Stomach (tissue), 9 donors: Measurements from ENCODE around the gene POC1B. TPM values are rescaled to one million over a fixed set of nuclear protein-coding genes. Genes with fewer than 3 reads are reported as not detected.

Experiments used
- DNase-seq, 2 donors: peaks; one replicate each; pipeline versions ENCODE4 v3.0.0 to v3.0.0-alpha.2; 2013 to 2019
- H3K27ac ChIP-seq, 5 donors: fragments of 200-600 bp in 4 of 5; sonication (generic) in 4 of 5; one replicate each; pipeline ENCODE4 v1.5.1; 2013 to 2019; ENCODE audit warnings: mild to moderate bottlenecking in 1 of 5, moderate library complexity in 1 of 5
- H3K27me3 ChIP-seq, 3 donors: fragments of 200-600 bp; sonication (generic); one replicate each; pipeline ENCODE4 v1.5.1; 2017 to 2019; ENCODE audit warnings: mixed run types in 1 of 3
- H3K36me3 ChIP-seq, 4 donors: fragments of 200-600 bp; sonication (generic); 1 replicate in 3 of 4; 2 replicates in 1 of 4; pipeline ENCODE4 v1.5.1; 2016 to 2019
- H3K4me1 ChIP-seq, 4 donors: fragments of 200-600 bp; sonication (generic); one replicate each; pipeline ENCODE4 v1.5.1; 2016 to 2019
- H3K4me3 ChIP-seq, 4 donors: fragments of 200-600 bp; sonication (generic) in 3 of 4; one replicate each; pipeline ENCODE4 v1.5.1; 2016 to 2019; ENCODE audit warnings: mild to moderate bottlenecking in 1 of 4
- H3K9me3 ChIP-seq, 4 donors: fragments of 200-600 bp; sonication (generic); one replicate each; pipeline ENCODE4 v1.5.1; 2016 to 2019
- EP300 ChIP-seq: sonication (generic); formaldehyde crosslinking; IDR thresholded peaks from one replicate; pipeline ENCODE4 v1.6.1; 2017; ENCODE audit warnings: antibody characterized with exemption
- POLR2A ChIP-seq, 4 donors: fragments of 450-650 bp; IDR thresholded peaks; one replicate each; pipeline ENCODE4 v1.6.1; 2016; ENCODE audit warnings: antibody characterized with exemption in 4 of 4, control low read depth in 2 of 4, mild to moderate bottlenecking in 1 of 4, moderate library complexity in 1 of 4
- POLR2AphosphoS5 ChIP-seq, 3 donors: sonication (generic); formaldehyde crosslinking; IDR thresholded peaks; one replicate each; pipeline ENCODE4 v1.6.1; 2016; ENCODE audit warnings: antibody characterized with exemption in 3 of 3
- WGBS, 5 donors: extraction: QIAGEN DNeasy Blood & Tissue Kit in 3 of 5; methylation state at CpG; one replicate each; pipeline versions ENCODE4 v1.1.5 to v1.1.7; 2013 to 2018; 5-methylcytosine and 5-hydroxymethylcytosine counted together
- intact Hi-C: fragments of 100-400 bp; cut with DNase I; formaldehyde crosslinking; loops from one replicate; pipeline ENCODE4 v1.15.1; 2023; ENCODE audit warnings: low total_unique reads
- polyA plus RNA-seq, 3 donors: library from polyadenylated mRNA; stranded (reverse); fragments of 200-250 nt; gene quantifications; one replicate each; pipeline ENCODE4 v1.2.3, GENCODE V29; 2013
- total RNA-seq, 5 donors: library from RNA; depleted of rRNA; stranded (reverse); fragments of >200 nt; gene quantifications; one replicate each; pipeline versions ENCODE4 v1.1.0 to v1.2.3, GENCODE V29; 2014 to 2016
- TF ChIP-seq, protein P1 (sequence below), 7 experiments: fragments of 450-650 bp in 4 of 7; fragments of 200-600 bp in 3 of 7; sonication (generic) in 3 of 7; IDR thresholded peaks; one replicate each; pipeline ENCODE4 v1.5.1; 2016 to 2019; ENCODE audit warnings: antibody characterized with exemption in 7 of 7, control low read depth in 2 of 7, mild to moderate bottlenecking in 1 of 7
- donor health status: healthy with polysubstance abuse.
- donor health status: Bipolar disorder and iron deficiency.
- donor health status: healthy.

Gene POC1B
- total and polyA plus RNA-seq, 8 donors = 1.7 to 68.3 (median 18.3) TPM

DNA sequence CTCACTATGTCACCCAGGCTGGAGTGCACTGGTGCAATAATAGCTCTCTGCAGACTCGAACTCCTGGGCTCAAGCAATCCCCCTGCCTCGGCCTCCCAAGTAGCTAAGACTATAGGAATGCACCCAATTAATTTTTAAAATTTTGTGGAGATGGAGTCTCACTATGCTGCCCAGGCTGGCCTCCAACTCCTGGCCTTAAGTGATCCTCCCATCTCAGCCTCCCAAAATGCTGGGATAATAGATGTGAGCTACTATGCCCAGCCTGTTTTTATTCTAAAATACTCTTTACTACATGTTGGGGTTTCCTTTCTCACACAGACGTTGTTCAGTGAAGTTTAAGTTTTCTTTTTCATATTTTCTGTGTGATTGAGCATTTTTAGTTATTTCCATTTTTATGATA, 112.6 kb downstream of the POC1B start:
- Histone ChIP-seq H3K4me3 (no peak overlapping the region), H3K27ac (no peak overlapping the region), H3K9me3 (no peaks in the 10 kb centered on the region), H3K4me1 (peaks cover 0 to 17% (median 3%) of the 10 kb centered on the region in 4 donors), H3K27me3 (no peaks in the 10 kb centered on the region), H3K36me3 (no peaks in the 10 kb centered on the region)
- TF ChIP-seq EP300 (no peak), POLR2A (IDR thresholded peaks at IDR 0.05) (no peak), POLR2AphosphoS5 (IDR thresholded peaks at IDR 0.05) (no peak)
- TF ChIP-seq, protein P1, sequence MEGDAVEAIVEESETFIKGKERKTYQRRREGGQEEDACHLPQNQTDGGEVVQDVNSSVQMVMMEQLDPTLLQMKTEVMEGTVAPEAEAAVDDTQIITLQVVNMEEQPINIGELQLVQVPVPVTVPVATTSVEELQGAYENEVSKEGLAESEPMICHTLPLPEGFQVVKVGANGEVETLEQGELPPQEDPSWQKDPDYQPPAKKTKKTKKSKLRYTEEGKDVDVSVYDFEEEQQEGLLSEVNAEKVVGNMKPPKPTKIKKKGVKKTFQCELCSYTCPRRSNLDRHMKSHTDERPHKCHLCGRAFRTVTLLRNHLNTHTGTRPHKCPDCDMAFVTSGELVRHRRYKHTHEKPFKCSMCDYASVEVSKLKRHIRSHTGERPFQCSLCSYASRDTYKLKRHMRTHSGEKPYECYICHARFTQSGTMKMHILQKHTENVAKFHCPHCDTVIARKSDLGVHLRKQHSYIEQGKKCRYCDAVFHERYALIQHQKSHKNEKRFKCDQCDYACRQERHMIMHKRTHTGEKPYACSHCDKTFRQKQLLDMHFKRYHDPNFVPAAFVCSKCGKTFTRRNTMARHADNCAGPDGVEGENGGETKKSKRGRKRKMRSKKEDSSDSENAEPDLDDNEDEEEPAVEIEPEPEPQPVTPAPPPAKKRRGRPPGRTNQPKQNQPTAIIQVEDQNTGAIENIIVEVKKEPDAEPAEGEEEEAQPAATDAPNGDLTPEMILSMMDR (IDR thresholded peaks at IDR 0.05) = no peak
- 92 to 98% (median 95%) methylated on average over 3 of the region's 3 CpGs for WGBS, 5 donors
- intact Hi-C loops = no loop called here
- DNase-seq = no peak

DNA sequence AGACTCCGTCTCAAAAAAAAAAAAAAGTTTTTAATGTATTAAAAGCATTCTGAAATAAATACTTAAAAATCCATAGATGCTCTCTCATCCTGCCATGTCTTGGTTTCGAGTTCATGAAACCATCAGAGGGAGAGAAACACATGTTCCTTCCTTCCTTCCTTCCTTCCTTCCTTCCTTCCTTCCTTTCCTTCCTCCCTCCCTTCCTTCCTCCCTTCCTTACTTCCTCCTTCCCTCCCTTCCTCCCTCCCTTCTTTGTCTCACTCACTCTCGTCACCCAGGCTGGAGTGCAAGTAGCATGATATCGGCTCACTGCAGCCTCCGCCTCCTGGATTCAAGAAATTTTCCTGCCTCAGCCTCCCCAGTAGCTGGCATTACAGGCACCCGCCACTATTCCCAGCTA, 113.2 kb downstream of the POC1B start:
- no peak overlapping the region for H3K4me3 ChIP-seq
- H3K27me3 ChIP-seq = no peaks in the 10 kb centered on the region
- H3K27ac ChIP-seq = no peak overlapping the region
- WGBS, 5 donors = 90 to 97% (median 95%) methylated on average over 6 of the region's 6 CpGs
- no peak for DNase-seq
- no peaks in the 10 kb centered on the region for H3K36me3 ChIP-seq
- intact Hi-C loops = no loop called here
- no peaks in the 10 kb centered on the region for H3K9me3 ChIP-seq
- peaks cover 0 to 11% (median 3%) of the 10 kb centered on the region in 4 donors for H3K4me1 ChIP-seq
- TF ChIP-seq EP300 = no peak
- no peak for TF ChIP-seq POLR2AphosphoS5 (IDR thresholded peaks at IDR 0.05)
- no peak for TF ChIP-seq POLR2A (IDR thresholded peaks at IDR 0.05)
- TF ChIP-seq, protein P1 (IDR thresholded peaks at IDR 0.05) = no peak

DNA sequence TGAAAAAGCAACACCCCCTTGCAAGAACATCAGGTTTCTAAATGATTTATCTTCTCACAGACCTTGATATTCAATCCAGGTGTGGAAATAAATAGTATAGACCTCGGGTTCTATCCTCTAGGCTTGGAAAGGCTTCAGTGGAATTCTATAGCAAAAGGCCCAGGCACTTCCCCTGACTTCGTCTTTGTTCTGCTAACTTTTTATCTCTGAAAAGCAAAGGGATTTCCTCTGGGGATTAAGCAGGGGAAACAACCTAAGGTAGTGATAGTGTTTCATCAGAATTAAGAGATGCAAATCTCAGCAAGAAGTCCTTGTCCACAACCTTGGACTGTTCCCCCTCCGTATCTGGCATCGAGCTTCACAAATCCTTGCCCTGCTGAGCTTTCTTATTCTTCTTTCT, 114.0 kb downstream of the POC1B start:
- Histone ChIP-seq H3K4me1 (peaks cover 0 to 3% (median 0%) of the 10 kb centered on the region in 4 donors), H3K27ac (no peak overlapping the region), H3K4me3 (no peak overlapping the region), H3K27me3 (no peaks in the 10 kb centered on the region), H3K36me3 (no peaks in the 10 kb centered on the region), H3K9me3 (no peaks in the 10 kb centered on the region)
- intact Hi-C loops = no loop called here
- WGBS, 5 donors = 61 to 72% (median 64%) methylated on average over 4 of the region's 4 CpGs
- no peak for DNase-seq
- TF ChIP-seq POLR2A (IDR thresholded peaks at IDR 0.05) (no peak), POLR2AphosphoS5 (IDR thresholded peaks at IDR 0.05) (no peak), EP300 (no peak)
- TF ChIP-seq, protein P1 (IDR thresholded peaks at IDR 0.05) = no peak

DNA sequence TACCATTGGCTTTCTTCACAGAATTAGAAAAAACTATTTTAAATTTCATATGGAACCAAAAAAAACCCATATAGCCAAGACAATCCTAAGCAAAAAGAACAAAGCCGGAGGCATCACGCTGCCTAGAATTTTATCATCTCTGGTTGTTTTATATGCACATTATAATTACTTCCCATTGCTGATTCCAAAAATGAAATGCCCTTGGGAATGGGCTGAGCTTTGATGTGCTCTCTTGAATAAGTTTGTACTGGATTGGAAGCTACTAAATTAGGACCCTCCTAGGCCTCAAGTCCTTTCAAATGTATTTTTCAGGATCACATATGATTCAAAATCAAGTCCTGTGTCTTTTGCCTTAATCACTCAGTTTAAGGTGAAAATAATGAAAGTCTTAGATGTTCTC, 114.6 kb downstream of the POC1B start:
- TF ChIP-seq, protein P1 (IDR thresholded peaks at IDR 0.05) = no peak
- TF ChIP-seq POLR2AphosphoS5 (IDR thresholded peaks at IDR 0.05) = no peak
- TF ChIP-seq POLR2A (IDR thresholded peaks at IDR 0.05) = no peak
- no peak for TF ChIP-seq EP300
- intact Hi-C loops = no loop called here
- DNase-seq = no peak
- H3K27ac ChIP-seq = no peak overlapping the region
- 92 to 98% (median 94%) methylated on average over 2 of the region's 2 CpGs for WGBS, 5 donors
- H3K36me3 ChIP-seq = no peaks in the 10 kb centered on the region
- no peaks in the 10 kb centered on the region for H3K9me3 ChIP-seq
- no peaks in the 10 kb centered on the region for H3K4me1 ChIP-seq
- no peak overlapping the region for H3K4me3 ChIP-seq
- no peaks in the 10 kb centered on the region for H3K27me3 ChIP-seq
